HG02970 (cell line): ENCODE measurements around the gene ST7L.
"Not testable (repeated sequence)": the region's sequence is repeated elsewhere in the genome, so short reads cannot be mapped to it uniquely, and the experiment has no call there.

Source experiments
- ATAC-seq: cut with Tn5 transposase; IDR thresholded peaks from one replicate; pipeline ENCODE4 v1.9.1; 2021; ENCODE audit warnings: mild to moderate bottlenecking, moderate library complexity, moderate number of reproducible peaks; ENCODE audit not compliant: unreplicated experiment, low FRiP score

The ST7L gene

GRCh38 chr1:112504001-112504660, 114.8 kb downstream of the ST7L start:
- no peak for ATAC-seq

DNA sequence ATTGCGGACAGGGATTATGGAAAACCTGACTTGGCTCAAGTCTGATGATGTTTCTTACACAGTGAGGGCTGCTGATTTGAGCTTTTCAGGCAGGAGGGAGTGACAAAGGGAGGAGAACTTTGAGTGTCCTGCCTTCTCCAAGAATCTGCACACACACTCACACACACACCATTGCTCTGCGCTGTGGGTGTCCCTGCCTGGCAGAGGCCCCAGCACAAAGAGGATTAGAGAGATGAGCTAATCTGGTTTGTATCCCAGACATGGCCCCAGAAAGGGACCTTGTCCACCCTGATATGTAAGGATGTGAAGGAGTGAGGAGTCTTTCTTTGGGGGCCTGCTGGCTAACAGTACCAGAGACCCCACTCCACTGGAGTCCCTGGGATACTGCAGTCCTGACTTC, 116.1 kb downstream of the ST7L start:
- no peak for ATAC-seq

DNA sequence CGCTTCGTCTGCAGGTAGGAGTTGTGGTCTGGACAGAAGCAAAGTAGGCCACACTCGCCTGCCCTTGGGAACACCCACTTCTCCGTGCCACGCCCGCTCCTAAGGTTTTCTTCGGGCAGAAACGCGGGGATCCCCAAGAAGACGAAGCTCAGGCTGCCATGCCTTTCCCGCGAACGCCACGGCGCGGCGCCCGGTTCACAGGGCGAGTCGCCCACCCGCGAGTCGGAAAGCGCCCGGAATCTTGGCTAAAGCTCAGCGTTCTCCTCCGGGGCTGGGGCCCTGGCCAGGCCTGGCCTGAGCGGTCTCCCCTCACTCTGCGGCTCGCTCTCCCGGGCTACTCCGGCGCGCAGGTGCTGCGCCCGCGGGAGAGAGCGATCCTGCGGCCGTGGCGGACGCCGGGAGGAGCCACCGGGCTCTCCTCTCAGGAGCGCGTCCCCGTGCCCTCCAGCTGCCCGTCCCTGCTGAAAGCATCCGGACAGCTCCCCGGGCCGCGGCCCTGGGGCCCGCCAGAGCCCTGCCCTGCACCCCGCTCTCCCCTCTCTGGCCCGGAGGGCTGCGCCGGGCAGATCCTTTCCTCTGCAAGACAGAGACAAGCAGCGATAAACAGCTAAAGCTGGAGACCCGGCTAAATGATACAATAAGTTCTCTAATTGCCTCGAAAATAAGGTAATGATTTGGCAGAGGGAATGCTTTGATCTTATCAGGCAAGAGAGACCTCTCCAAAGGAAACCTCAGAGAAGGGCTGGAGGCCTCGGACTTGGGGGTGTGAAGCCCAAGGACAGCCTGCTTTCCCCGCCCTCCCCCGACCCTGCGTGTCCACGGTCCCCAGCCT, 116.9 kb downstream of the ST7L start:
- no peak for ATAC-seq

- ATAC-seq = no peak
Measured at GRCh38 chr1:112496290-112496689, 122.7 kb downstream of the ST7L start.

- no peak for ATAC-seq
Measured at GRCh38 chr1:112493351-112493750, 125.6 kb downstream of the ST7L start.

DNA sequence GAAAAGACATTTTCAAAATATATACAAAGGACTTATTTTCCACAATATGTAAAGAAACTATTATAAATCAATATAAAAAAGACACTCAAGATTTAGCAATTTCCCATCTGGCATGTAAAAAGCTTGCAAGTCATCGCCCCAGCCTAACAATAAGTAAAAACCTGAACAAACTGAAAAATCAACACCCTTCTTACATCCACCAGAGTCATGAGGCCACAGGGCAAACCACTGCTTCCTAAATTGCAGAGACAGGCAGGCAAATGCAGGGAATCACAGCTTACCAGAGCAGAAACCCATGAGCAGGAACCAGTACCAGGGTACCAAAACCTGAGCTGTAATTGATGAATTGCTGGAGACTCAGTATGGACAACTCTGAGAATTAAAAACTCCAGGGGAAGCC, 126.9 kb downstream of the ST7L start:
- ATAC-seq = no peak

DNA sequence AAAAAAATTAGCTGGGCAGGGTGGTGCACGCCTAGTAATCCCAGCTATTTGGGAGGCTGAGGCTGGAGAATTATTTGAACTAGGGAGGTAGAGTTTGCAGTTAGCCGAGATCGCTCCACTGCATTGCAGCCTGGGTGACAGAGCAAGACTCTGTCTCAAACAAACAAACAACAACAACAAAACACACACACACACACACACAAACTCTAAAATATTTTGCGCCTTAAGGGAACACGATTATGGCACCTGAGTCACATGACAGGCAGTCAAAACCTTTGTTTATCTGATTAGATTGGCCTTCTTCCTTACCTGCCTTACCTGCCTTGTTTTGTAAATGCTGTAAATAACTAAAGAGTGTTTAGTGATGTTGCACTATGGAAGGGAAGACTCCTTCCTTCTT, 130.8 kb downstream of the ST7L start:
- ATAC-seq = no peak

GRCh38 chr1:112487686-112488085, 131.3 kb downstream of the ST7L start:
- not testable (repeated sequence) for ATAC-seq

GRCh38 chr1:112486063-112486462, 132.9 kb downstream of the ST7L start:
- not testable (repeated sequence) for ATAC-seq

DNA sequence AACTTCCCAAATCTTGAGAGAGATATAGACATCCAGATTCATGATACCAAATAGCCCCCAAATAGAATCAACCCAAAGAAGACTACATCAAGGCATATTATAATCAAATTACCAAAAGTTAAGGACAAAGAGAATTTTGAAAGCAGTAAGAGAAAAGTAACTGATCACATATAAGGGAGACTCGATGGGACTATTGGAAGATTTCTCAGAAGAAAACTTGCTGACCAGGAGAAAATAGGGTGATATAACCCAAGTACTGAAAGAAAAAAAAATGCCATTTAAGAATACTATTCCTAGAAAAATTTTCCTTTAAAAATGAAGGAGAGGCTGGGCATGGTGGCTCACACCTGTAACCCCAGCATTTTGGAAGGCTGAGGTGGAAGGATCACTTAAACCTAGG, 140.6 kb downstream of the ST7L start:
- ATAC-seq = no peak

GRCh38 chr1:112477550-112477949, 141.4 kb downstream of the ST7L start:
- ATAC-seq = no peak
